ENCODE measurements around the gene RMDN2. TPM values are rescaled to one million over a fixed set of nuclear protein-coding genes. Genes with fewer than 3 reads are reported as not detected.

RMDN2 gene
- total and polyA plus RNA-seq, 2 experiments from 2014 or later, result 3.4 to 3.6 TPM

DNA sequence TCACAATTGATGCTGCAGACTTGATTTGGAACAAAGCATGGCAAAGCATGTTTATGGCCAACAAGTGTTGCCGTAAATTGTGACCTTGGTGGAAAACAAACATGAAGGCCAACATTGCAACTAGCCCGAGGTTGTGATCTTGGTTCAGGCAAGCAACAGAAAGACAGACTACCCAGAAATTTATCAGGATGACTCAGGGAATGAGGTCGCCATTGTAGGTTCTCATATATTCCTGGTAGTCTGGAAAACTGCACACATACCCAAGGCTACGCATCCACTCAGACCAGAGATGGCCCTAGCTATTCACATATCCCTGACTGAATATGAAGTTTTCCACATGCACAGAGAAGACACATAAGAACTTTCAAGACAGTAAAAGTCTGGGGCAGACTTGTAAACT is 120.7 kb downstream of the RMDN2 start:
- Histone ChIP-seq H4K20me1 (replicated peaks; ENCODE audit: insufficient read depth) (no peaks in the 10 kb centered on the region), H3K27ac (ENCODE audit: low read depth) (no peak overlapping the region), H3K79me2 (replicated peaks; ENCODE audit: insufficient read depth) (no peaks in the 10 kb centered on the region), H3K9me2 (ENCODE audit: insufficient read depth) (no peaks in the 10 kb centered on the region), H3F3A (replicated peaks; ENCODE audit: low read depth) (no peaks in the 10 kb centered on the region), H3K4me3 (no peak overlapping the region), H3K36me3 (ENCODE audit: insufficient read depth) (no peaks in the 10 kb centered on the region), H2AFZ (no peak overlapping the region), H3K4me1 (ENCODE audit: insufficient read depth) (peaks cover 22% of the 10 kb centered on the region), H3K4me2 (no peak overlapping the region), H3K27me3 (ENCODE audit: insufficient read depth) (no peaks in the 10 kb centered on the region)
- H3K36me3 Mint-ChIP-seq (ENCODE audit: low read depth), result no peaks in the 10 kb centered on the region
- H3K4me1 Mint-ChIP-seq, result peaks cover 7% of the 10 kb centered on the region
- peaks cover 2% of the 10 kb centered on the region for H3K27me3 Mint-ChIP-seq (ENCODE audit: insufficient read depth, low read depth, poor library complexity)
- H3K27ac Mint-ChIP-seq, result no peak overlapping the region
- ATAC-seq, result no peak
- TF ChIP-seq, protein P1, sequence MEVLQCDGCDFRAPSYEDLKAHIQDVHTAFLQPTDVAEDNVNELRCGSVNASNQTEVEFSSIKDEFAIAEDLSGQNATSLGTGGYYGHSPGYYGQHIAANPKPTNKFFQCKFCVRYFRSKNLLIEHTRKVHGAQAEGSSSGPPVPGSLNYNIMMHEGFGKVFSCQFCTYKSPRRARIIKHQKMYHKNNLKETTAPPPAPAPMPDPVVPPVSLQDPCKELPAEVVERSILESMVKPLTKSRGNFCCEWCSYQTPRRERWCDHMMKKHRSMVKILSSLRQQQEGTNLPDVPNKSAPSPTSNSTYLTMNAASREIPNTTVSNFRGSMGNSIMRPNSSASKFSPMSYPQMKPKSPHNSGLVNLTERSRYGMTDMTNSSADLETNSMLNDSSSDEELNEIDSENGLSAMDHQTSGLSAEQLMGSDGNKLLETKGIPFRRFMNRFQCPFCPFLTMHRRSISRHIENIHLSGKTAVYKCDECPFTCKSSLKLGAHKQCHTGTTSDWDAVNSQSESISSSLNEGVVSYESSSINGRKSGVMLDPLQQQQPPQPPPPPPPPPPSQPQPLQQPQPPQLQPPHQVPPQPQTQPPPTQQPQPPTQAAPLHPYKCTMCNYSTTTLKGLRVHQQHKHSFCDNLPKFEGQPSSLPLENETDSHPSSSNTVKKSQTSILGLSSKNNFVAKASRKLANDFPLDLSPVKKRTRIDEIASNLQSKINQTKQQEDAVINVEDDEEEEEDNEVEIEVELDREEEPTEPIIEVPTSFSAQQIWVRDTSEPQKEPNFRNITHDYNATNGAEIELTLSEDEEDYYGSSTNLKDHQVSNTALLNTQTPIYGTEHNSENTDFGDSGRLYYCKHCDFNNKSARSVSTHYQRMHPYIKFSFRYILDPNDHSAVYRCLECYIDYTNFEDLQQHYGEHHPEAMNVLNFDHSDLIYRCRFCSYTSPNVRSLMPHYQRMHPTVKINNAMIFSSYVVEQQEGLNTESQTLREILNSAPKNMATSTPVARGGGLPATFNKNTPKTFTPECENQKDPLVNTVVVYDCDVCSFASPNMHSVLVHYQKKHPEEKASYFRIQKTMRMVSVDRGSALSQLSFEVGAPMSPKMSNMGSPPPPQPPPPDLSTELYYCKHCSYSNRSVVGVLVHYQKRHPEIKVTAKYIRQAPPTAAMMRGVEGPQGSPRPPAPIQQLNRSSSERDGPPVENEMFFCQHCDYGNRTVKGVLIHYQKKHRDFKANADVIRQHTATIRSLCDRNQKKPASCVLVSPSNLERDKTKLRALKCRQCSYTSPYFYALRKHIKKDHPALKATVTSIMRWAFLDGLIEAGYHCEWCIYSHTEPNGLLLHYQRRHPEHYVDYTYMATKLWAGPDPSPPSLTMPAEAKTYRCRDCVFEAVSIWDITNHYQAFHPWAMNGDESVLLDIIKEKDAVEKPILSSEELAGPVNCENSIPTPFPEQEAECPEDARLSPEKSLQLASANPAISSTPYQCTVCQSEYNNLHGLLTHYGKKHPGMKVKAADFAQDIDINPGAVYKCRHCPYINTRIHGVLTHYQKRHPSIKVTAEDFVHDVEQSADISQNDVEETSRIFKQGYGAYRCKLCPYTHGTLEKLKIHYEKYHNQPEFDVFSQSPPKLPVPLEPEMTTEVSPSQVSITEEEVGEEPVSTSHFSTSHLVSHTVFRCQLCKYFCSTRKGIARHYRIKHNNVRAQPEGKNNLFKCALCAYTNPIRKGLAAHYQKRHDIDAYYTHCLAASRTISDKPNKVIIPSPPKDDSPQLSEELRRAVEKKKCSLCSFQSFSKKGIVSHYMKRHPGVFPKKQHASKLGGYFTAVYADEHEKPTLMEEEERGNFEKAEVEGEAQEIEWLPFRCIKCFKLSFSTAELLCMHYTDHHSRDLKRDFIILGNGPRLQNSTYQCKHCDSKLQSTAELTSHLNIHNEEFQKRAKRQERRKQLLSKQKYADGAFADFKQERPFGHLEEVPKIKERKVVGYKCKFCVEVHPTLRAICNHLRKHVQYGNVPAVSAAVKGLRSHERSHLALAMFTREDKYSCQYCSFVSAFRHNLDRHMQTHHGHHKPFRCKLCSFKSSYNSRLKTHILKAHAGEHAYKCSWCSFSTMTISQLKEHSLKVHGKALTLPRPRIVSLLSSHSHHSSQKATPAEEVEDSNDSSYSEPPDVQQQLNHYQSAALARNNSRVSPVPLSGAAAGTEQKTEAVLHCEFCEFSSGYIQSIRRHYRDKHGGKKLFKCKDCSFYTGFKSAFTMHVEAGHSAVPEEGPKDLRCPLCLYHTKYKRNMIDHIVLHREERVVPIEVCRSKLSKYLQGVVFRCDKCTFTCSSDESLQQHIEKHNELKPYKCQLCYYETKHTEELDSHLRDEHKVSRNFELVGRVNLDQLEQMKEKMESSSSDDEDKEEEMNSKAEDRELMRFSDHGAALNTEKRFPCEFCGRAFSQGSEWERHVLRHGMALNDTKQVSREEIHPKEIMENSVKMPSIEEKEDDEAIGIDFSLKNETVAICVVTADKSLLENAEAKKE (CRISPR knock-in tag; IDR thresholded peaks at IDR 0.05), result no peak
- TF ChIP-seq, protein P2, sequence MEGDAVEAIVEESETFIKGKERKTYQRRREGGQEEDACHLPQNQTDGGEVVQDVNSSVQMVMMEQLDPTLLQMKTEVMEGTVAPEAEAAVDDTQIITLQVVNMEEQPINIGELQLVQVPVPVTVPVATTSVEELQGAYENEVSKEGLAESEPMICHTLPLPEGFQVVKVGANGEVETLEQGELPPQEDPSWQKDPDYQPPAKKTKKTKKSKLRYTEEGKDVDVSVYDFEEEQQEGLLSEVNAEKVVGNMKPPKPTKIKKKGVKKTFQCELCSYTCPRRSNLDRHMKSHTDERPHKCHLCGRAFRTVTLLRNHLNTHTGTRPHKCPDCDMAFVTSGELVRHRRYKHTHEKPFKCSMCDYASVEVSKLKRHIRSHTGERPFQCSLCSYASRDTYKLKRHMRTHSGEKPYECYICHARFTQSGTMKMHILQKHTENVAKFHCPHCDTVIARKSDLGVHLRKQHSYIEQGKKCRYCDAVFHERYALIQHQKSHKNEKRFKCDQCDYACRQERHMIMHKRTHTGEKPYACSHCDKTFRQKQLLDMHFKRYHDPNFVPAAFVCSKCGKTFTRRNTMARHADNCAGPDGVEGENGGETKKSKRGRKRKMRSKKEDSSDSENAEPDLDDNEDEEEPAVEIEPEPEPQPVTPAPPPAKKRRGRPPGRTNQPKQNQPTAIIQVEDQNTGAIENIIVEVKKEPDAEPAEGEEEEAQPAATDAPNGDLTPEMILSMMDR (conservative IDR thresholded peaks at IDR 0.05; ENCODE audit: low read depth in 2 of 2), result no peak
- TF ChIP-seq, protein P3, sequence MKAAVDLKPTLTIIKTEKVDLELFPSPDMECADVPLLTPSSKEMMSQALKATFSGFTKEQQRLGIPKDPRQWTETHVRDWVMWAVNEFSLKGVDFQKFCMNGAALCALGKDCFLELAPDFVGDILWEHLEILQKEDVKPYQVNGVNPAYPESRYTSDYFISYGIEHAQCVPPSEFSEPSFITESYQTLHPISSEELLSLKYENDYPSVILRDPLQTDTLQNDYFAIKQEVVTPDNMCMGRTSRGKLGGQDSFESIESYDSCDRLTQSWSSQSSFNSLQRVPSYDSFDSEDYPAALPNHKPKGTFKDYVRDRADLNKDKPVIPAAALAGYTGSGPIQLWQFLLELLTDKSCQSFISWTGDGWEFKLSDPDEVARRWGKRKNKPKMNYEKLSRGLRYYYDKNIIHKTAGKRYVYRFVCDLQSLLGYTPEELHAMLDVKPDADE (IDR thresholded peaks at IDR 0.05), result no peak
- TF ChIP-seq NANOG (IDR thresholded peaks at IDR 0.05; ENCODE audit: borderline replicate concordance) (no peak), CREB1 (CRISPR knock-in tag; IDR thresholded peaks at IDR 0.05; ENCODE audit: low read depth) (no peak), JUNB (IDR thresholded peaks at IDR 0.05; ENCODE audit: unreplicated experiment) (no peak)
- TF ChIP-seq, protein P4, sequence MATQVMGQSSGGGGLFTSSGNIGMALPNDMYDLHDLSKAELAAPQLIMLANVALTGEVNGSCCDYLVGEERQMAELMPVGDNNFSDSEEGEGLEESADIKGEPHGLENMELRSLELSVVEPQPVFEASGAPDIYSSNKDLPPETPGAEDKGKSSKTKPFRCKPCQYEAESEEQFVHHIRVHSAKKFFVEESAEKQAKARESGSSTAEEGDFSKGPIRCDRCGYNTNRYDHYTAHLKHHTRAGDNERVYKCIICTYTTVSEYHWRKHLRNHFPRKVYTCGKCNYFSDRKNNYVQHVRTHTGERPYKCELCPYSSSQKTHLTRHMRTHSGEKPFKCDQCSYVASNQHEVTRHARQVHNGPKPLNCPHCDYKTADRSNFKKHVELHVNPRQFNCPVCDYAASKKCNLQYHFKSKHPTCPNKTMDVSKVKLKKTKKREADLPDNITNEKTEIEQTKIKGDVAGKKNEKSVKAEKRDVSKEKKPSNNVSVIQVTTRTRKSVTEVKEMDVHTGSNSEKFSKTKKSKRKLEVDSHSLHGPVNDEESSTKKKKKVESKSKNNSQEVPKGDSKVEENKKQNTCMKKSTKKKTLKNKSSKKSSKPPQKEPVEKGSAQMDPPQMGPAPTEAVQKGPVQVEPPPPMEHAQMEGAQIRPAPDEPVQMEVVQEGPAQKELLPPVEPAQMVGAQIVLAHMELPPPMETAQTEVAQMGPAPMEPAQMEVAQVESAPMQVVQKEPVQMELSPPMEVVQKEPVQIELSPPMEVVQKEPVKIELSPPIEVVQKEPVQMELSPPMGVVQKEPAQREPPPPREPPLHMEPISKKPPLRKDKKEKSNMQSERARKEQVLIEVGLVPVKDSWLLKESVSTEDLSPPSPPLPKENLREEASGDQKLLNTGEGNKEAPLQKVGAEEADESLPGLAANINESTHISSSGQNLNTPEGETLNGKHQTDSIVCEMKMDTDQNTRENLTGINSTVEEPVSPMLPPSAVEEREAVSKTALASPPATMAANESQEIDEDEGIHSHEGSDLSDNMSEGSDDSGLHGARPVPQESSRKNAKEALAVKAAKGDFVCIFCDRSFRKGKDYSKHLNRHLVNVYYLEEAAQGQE (IDR thresholded peaks at IDR 0.05; ENCODE audit: unreplicated experiment), result no peak
- no peak for DNase-seq (ENCODE audit: low spot score)
- H3K4me3 Mint-ChIP-seq, result no peak overlapping the region
- H3K9me3 Mint-ChIP-seq, result no peaks in the 10 kb centered on the region

Data from GM23338 (cell line).